Ishikawa (cell line): ENCODE measurements around the gene TRIM43B.

Experiments used
- CEBPB ChIP-seq: IDR thresholded peaks from 2 replicates; pipeline ENCODE4 v1.6.1; 2012
- FOXM1 ChIP-seq: IDR thresholded peaks from 2 replicates; pipeline ENCODE4 v1.6.1; 2012; ENCODE audit warnings: low read depth, borderline replicate concordance
- YY1 ChIP-seq: IDR thresholded peaks from 2 replicates; pipeline ENCODE4 v1.6.1; 2012; ENCODE audit warnings: low read depth

DNA sequence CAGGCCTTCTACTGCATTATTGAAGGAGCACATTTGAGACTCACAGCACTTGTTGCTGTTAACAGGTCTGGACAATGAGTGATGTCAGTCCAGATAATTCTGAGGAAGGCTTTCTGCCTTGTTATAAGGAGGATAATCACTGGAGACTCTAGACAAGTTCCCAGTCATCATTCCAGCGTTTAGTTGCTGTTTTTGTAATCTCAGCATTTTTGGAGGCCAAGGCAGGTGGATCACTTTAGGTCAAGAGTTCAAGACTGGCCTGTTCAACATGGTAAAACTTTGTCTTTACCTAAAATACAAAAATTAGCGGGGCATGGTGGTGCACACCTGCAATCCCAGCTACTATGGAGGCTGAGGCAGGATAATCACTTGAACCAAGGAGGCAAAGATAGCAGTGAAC is 39.6 kb upstream of the TRIM43B start:
- TF ChIP-seq CEBPB (no peak), YY1 (no peak), FOXM1 (no peak)
